8988T (cell line): ENCODE data around the gene KLHL11.
A peak's percentile ranks its signal among the peaks of the same experiment; 100 is the strongest.
"Not testable (repeated sequence)": the region's sequence is repeated elsewhere in the genome, so short reads cannot be mapped to it uniquely, and the experiment has no call there.

Source experiments
- DNase-seq: peaks from one replicate; pipeline ENCODE4 v3.0.0; 2011

The KLHL11 gene

GRCh38 chr17:41835800-41836549 lies 29.2 kb downstream of the KLHL11 start, which contains the start of gene NT5C3B:
NT5C3B (minus strand) TSS chr17:41836232; CDS start chr17:41836193, 39 bp downstream.
- peak; percentile 85 for DNase-seq

- no peak for DNase-seq
Measured at GRCh38 chr17:41835214-41835799, 29.9 kb downstream of the KLHL11 start.

DNA sequence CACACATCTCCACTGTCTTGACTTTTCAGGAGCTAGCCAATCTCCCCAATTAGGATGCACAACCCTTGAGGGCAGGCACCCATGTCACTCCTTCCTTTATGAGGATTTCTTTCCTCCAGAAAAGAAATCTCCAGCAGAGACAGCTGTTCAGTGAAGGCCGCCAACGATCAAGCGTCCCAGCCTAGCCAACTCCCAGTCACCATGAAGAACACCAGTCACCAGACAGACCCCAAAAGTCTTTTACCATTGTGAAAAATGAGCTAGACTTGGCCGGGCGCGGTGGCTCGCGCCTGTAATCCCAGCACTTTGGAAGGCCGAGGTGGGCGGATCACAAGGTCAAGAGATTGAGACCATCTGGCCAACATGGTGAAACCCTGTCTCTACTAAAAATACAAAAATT lies 35.3 kb downstream of the KLHL11 start:
- not testable (repeated sequence) for DNase-seq

DNA sequence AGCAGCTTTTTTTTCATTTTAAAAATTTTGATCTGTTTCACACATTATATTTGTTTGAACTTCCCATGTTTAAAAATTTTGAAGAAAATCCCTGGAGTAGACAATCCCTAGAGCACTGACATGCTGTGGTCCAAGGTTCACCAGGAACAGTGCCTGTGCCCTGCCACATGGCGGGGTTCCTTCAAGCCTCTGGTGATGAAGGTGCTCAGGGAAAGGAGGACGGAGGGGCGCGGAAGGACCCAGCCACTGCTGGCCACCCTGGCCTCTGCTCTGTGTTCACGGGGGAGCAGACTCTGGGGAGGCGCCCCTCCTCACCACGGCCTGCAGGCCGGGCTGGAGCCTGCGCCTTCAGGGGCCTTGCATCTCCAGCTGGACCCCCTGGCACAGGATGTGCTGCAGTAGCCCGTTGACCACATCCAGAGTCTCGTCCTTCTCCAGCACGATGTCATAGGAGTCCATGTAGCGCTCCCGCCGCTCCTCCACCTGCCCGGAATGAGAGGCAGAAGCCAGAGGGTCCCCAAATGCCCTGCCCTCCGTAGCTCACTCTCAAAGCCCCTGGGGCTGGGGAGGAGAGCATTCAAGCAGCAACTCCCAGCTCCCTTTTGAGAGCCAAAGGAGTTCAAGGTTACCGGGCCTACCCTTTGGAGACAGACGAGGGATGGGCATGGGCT lies 39.9 kb downstream of the KLHL11 start:
- DNase-seq, result no peak

- DNase-seq, result no peak
Measured at GRCh38 chr17:41824086-41824485, 41.1 kb downstream of the KLHL11 start.

DNA sequence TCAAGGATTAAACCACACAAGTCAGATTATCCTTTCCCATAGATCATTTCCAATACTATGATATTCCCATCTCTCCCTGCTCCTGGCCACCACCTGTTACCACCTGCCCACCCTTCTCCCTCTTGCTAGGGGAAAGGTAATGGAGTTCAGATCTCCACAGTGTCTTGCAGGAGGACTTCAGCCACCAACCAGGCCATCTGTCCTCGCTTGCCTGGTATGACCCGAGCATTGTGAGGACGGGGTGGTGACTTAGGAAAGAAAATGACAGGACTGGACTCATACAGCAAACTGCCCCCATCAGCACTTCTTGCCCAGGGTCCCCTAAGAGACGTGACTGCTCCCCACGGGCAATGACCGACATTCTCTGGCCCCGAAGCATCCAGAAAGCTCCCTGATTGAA lies 41.6 kb downstream of the KLHL11 start:
- no peak for DNase-seq

DNA sequence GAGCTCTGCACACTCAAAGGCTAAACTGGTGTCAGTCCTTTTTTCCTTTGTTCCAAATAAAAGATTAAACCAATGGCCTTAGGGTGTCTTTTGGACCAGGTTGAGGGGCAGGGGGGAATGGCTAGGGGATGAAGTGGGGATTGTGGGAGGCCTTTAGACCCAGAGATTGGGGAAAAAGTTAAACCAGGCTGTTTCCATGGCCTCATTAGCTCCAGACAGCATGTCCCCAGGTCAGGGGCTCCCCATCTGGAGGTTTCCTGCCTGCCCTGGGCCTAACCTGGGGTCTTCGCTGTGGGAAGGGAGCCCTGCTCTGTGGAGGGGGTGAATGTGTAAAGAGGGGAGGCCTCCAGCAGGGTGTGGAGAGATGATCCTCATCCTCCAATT lies 42.1 kb downstream of the KLHL11 start:
- no peak for DNase-seq

- DNase-seq, result no peak
Measured at GRCh38 chr17:41822216-41823140, 42.7 kb downstream of the KLHL11 start.

- no peak for DNase-seq
Measured at GRCh38 chr17:41821776-41822175, 43.4 kb downstream of the KLHL11 start.

DNA sequence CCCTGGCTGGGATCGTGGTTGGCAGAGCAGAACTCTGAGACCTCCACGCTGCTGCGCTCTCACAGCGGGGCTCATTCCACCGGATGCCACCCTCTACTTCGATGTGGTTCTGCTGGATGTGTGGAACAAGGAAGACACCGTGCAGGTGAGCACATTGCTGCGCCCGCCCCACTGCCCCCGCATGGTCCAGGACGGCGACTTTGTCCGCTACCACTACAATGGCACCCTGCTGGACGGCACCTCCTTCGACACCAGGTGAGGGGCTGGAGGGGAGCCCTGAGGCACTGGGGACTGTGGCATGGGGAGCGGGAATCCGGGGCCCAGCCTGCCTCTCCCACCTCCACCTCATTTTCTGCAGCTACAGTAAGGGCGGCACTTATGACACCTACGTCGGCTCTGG lies 47.2 kb downstream of the KLHL11 start:
- DNase-seq, result no peak

- no peak for DNase-seq
Measured at GRCh38 chr17:41816637-41817320, 48.4 kb downstream of the KLHL11 start.

DNA sequence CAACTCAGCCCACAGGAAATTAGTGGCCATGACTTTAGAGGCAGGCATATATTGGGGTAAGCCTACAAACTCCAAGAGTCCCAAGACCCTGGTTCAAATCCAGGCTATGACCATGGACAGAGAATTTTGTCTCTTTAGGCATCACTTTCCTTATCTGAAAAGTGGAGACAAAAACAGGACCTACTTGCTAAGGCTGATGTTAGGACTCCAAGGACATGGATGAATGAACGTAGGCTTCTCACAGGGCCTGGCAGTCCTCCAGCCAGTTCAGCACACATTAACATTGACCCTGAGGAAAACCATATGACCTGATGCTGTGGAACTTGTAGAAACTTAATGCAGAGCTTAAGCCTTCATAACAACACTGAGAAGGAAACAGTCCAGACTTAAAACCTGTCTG lies 51.0 kb downstream of the KLHL11 start:
- no peak for DNase-seq

DNA sequence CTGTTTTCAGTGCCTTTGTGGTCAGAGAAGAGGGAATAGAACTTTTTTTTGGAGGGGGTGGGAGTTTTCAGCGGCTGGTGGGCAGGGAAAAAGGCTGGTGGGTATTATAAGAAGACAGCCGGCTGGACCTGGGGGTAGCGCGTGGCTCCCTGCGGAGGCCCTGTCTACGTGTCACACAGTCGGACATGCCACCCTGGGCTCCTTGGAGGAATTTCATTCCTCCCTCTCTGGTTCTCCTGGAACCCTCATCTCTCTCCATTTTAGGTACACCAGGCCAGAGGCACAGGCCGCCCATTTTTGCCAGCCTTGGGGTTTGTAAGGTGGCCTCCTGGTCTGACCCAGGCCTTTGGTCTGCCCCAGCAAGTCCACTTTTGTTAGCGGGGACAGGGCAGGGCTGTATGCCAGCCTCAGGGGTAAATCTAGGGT lies 51.5 kb downstream of the KLHL11 start:
- DNase-seq, result no peak

- DNase-seq, result no peak
Measured at GRCh38 chr17:41813152-41813680, 52.0 kb downstream of the KLHL11 start.

DNA sequence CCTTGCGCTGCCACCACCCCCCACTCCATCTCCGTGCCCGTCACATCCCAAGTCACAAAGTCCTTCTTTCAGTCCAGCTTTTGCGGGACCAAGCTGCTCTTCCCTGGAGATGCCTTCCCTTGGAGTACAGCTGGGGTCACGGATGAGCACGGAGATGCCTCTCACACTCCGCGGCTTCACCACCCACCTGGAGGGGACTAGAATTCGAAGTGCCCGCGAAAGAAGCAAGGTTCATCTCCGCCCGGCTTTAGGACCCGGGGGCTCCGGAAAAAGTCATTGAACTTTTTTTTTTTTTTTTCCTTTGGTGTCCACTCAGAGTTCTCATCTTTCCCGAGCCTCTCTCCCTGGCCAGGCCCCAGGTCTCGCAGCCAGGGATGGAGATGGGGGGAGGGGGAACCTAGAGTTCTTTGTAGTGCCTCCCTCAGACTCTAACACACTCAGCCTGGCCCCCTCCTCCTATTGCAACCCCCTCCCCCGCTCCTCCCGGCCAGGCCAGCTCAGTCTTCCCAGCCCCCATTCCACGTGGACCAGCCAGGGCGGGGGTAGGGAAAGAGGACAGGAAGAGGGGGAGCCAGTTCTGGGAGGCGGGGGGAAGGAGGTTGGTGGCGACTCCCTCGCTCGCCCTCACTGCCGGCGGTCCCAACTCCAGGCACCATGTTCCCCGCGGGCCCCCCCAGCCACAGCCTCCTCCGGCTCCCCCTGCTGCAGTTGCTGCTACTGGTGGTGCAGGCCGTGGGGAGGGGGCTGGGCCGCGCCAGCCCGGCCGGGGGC lies 52.7 kb downstream of the KLHL11 start, which contains the start of gene FKBP10:
Gene FKBP10, plus strand, starts transcription at position 624 of the 771 bp plus-strand sequence. Its CDS starts 31 bp downstream, at position 655.
- no peak for DNase-seq

DNA sequence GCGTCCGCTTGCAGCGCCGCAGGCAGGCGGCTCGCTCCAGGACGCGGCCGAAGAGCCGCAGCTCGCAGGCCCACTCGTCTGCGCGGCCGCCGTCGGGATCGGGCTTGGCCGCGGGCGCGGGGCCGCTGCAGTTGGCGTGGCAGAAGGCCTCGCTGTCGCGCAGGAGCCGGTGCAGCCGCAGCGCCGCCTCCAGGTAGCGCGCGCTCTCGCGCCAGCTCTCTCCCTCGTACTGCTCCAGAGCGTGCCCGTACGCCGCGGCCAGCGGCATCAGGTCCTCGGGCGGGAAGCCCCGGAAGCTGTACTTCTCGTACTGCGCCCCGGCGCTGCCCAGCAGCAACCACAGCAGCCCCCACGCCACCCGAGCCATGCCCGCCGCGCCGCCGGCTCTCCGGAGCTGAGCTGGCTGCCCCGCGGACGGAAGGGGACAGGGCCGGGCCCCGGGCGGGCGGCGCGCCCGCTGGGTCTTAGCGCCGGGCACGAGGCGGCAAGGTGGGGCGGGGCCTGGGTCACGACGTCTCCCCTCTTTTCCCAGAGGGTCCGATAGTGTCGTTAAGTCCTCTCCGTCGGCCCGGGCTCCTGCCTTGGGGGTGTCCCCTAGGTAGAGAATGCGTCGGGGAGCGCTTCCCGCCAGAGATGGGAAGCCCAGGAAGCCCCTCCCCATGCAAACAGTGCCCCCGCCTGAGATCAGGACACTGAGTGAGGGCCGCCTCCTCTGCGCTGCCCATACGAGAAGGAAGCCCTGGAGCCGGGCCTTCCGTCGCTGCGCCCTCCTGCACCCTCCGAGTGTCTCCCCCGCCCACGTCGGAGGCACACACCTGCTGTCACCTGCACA lies 53.5 kb downstream of the KLHL11 start, which contains the start of gene P3H4:
Gene P3H4, minus strand, starts transcription at position 401 of the 832 bp plus-strand sequence. Its CDS starts 34 bp downstream, at position 367.
- DNase-seq, result peak; percentile 79

DNA sequence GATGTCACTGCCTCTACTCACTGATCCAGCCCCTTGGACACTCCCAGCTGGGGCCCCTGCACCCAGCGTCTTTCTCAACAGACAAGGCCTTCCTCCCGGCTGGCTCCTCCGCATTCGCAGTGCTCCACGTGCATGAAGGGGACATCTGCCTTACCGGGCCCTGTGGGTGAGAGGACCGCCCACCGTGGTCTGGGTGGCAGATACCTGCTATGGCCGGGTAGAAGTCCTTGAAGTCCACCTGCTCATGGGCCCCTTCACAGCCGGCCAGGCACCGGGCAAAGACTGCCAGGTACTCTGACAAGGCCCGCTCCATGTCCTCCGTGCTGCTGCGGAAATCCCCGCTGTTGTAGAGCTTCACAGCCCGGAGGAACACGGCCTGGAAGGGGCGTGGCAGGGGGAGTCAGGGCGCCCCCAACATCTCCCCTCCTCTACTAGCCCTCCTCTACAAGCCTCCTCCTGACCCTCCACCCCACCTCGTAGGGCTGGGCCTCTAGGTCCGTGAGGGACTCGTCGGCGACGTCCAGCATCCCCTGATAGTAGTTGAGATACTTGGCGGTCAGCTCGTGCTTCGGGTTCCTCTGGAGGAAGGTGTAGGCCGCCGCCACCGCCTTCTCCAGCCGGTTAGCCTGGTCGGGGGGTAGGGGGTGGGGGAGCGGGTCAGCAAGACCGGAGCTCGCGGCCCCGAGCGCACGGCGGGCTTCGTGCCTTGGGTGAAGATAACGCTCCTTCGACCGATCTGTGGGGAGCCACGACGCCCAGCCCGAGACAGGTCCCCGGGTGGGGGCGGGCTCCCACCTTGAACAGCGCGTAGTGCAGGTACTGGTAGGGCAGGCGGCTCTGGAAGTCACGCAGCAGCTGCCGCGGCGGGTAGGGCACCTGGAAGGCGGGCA lies 54.3 kb downstream of the KLHL11 start:
- DNase-seq, result no peak

- no peak for DNase-seq
Measured at GRCh38 chr17:41806685-41807445, 58.4 kb downstream of the KLHL11 start.
